NCI-H2227 (cell line): ENCODE data around the gene TRAPPC2L.
"Not testable (repeated sequence)": the region's sequence is repeated elsewhere in the genome, so short reads cannot be mapped to it uniquely, and the experiment has no call there.

Source experiments
- DNase-seq: peaks from one replicate; lab custom pipeline; 2025; ENCODE audit not compliant: unreplicated experiment; lab: John Stamatoyannopoulos, UW

The TRAPPC2L gene

DNA sequence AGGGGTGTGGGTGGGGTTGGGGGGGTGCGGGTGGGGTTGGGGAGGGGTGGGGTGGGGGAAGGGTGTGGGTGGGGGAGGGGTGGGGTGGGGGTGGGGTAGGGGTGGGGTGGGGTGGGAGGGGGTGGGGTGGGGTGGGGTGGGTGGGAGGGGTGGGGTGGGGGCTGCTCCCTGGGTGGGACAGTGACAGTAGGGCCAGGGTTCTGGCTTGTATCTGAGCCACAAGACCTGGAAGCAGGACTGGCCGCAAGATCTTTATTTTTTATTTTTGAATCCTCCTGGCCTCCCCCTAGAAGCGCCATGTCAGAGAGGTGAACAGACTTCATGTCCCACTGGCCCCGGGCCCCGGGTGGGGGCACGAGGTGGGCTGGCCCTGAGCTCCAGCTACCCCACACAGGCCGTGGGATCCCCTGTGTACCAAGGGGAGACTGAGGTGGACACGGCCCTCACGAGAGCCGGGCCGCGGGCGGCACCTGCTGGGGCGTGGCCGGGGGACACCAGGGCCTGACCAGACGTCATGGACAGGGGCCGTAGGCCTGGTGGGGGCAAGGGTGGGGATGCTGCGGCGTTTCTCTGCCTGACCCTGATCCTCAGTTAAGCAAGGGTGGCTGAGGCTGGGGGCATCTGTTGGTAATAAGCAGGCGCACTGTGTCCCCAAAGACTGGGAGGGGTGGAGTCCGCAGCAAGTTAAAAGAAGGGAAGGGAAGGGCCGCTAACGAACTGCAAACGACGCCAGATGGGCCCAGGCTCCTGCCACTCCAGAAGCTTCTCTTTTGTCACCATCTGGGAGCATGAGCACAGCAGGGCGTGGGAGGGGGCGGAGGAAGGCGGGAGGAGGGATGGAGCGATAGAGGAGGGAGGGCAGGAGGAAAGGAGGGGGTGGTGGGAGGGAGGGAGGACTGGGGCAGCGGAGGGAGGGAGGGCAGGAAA lies 31.8 kb downstream of the TRAPPC2L start:
- no peak for DNase-seq

DNA sequence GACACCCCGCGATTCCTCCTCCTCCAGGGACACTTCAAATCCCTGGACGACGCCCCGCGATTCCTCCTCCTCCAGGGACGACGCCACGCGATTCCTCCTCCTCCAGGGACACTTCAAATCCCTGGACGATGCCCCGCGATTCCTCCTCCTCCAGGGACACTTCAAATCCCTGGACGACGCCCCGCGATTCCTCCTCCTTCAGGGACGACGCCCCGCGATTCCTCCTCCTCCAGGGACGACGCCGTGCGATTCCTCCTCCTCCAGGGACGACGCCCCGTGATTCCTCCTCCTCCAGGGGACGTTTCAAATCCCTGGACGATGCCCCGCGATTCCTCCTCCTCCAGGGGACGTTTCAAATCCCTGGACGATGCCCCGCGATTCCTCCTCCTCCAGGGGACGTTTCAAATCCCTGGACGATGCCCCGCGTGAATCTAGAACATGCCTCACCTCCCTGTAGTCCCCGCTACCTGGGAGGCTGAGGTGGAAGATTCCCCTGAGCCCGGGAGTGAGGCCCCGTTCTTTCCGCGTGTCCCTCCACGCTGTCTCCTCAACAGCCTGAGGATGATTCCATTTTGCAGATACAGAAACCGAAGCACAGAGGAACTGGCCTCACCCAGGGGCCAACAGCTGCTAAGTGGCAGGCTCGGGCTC lies 32.9 kb downstream of the TRAPPC2L start:
- not testable (repeated sequence) for DNase-seq

DNA sequence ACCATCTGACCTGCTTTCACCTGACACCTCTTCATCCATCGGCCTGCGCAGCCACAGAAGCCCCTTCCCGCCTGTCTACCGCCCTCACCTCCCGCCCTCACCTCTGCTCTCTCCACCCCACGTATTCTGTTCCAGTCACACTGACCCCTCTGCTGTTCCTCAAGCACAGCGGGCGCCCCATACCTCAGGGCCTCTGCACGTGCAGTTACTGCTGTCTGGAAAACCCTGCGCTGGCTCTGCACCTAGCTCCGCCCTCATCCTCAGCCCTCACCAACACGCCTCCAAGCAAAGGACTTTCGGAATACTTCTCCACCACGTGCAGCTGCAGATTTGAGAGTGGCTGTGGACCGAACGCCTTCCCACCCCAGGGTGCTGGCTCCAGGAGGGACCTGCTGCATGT lies 34.2 kb downstream of the TRAPPC2L start:
- no peak for DNase-seq

DNA sequence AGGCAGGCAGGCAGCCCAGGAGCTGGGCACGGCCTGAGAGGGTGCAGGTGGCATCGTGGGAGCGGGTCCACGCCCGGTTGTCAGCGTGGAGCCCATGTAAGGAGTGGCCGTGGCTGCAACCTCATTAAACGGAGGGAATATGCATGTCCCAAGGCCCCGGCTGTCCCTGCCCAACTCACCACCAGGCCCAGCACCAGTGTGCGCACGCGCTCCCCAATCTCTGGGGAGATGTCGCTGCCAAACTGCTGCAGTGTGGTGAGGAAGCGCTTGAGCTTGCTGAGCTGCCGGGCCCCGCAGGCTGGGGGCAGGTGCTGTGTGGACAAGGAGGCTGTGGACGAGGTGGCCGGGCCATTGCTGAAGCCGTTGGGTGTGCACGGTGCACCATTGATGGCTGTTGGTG lies 35.1 kb downstream of the TRAPPC2L start:
- no peak for DNase-seq

DNA sequence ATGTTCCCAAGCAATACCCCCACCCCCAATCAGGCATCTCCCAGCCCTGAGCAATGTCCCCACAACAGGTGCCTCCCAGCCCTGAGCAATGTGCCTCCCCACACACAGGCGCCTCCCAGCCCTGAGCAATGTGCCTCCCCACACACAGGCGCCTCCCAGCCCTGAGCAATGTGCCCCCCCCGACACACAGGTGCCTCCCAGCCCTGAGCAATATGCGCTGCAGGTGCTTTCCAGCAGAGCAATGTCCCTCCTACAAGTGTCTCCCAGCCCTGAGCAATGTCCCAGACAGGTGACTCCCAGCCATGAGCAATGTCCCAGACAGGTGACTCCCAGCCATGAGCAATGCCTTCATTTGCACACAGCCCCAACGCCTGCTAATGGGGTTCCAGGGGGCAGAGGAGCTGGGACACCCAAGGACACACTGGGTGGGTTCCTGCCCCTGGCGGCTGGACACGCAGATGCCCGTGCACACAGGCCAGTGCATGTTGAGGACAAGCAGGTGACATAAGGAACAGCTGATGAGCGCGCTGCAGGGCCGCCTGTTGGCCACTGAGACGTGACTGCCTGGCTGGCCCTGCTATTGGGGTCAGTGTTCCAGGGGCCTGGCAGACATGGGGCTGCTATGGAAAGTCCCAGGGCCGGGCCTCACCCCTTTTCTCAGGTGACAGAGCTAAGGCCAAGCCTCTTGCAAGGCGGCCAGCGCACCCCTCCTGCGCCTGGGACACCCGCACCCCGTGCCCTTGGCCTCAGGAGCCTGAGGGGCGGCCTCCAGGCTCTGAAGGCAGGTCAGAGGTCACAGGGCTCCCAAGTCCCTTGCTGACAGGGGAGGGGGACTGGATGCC lies 36.4 kb downstream of the TRAPPC2L start:
- no peak for DNase-seq

DNA sequence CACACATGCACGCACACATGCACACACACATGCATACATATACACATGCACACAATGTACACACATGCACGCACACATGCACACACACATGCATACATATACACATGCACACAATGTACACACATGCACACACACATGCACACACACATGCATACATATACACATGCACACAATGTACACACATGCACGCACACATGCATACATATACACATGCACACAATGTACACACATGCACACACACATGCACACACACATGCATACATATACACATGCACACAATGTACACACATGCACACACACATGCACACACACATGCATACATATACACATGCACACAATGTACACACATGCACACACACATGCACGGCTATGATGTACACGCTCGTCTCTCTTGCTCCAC lies 37.3 kb downstream of the TRAPPC2L start:
- not testable (repeated sequence) for DNase-seq

DNA sequence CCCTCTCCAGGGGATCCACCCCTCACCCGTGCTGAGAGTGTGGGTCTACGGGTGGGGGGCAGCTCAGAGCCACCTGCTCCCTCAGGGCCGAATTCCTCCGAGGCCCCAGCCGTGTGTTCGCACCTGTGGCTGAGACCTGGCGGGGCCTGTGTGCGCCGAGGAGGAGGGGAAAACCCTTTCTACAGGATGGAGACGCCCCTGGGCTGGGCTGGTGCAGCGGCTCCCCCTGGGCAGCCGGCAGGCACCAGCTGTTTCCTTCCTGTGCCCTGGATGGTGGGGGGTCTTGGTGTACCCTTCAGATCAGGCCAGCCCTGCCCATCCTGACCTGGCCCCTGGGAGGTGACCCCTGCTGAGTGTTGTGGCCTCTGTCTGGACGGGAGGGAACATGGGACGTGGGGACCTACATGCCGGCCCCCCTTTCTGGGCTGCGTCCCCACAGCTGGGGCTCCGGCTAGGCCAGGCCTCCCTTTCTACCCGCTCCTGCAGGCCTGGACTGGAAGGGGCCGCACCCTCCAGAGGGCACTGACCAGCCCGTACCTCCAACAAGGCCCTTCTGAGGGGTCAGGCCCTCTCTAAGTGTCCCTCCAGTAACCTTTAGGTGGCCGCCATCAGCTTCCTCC lies 37.9 kb downstream of the TRAPPC2L start:
- no peak for DNase-seq

DNA sequence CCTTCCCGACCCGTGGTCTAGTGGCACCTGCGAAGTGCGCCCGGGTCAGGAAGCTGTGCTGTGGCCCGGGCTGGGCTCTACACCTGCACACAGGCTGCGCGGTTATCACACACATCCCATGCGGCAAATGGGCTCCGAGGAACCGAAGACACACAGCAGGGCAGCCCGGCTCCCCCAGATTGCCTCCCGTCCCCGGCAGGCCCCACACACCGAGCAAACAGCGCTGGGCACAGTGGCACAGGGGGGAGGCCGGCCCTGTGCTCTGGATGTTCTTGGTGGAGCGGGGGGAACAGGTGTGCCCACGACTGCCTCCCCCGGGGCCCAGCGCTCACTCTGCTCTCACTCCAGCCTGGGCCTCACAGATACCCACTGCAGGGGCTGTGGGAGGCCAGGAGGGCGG lies 38.4 kb downstream of the TRAPPC2L start:
- no peak for DNase-seq

DNA sequence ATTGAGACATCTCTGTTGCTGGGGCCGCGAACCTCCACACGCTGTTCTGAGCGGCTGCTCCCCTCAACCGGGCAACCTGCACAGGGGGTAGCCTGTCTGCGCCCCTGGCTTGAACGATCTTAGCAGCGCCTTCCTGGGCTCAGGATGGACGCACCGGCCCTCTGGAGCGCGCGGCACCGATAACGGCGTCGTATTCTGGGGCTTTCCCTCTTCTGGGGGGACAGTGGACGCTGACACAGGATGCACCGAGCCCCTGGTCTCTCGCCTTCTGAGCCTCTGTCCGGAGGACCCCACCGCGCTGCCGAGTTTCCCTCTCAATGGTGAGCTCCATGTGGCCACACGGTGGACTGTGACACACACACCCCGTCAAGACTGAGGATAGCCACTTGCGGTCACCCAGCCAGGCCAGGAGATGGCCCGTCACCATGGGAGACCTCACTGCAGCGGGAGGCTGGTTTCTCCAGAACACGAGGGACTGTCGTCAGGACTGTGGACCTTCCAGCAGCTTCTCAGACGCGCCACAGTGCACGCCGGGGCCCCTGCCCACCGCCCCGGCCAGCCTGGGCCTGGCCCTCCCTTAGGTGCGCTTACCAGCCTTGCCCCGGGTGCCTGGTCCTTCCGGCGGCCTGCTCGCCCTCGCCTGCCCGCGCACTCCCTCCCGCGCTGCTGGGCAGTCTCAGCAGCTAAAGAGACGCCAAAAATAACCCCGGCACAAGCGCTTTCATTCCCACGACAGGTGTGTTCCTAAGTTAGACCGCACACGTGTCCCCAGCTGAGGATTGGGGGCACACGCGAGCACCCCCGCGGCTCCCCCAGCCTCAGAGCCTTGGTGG lies 39.5 kb downstream of the TRAPPC2L start:
- no peak for DNase-seq

DNA sequence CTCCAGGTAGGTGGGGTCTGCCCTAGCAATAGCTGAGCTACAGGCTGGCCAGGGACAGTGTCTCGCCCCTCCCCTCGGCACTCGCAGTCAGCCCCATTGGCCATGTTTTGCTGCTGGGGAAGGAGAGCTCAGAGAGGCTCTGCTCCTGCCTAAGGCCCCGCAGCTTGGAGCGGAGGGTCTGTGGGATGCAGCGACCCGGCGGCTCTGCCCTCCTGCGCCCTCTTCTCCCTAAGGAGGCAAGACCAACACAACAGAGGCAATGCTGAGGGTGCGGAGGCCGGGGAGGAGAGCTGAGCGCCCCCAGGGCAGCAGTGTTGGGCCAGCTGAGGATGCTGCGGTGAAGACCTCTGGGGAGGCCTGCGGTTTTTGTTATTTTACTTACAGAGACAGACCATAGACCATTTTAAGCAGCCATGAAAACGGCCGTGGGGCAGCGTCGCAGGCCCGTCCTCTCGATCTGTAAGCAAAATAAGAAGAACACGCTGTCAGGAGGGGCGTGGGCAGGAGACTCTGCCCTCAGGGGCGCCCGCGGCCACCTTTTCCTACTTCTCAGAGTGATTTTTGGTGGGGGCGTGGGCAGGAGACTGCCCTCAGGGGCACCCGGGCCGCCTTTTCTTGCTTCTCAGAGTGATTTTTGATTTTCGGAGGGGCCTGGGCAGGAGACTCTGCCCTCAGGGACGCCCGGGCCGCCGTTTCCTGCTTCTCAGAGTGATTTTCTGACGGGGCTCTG lies 40.9 kb downstream of the TRAPPC2L start:
- DNase-seq: no peak

DNA sequence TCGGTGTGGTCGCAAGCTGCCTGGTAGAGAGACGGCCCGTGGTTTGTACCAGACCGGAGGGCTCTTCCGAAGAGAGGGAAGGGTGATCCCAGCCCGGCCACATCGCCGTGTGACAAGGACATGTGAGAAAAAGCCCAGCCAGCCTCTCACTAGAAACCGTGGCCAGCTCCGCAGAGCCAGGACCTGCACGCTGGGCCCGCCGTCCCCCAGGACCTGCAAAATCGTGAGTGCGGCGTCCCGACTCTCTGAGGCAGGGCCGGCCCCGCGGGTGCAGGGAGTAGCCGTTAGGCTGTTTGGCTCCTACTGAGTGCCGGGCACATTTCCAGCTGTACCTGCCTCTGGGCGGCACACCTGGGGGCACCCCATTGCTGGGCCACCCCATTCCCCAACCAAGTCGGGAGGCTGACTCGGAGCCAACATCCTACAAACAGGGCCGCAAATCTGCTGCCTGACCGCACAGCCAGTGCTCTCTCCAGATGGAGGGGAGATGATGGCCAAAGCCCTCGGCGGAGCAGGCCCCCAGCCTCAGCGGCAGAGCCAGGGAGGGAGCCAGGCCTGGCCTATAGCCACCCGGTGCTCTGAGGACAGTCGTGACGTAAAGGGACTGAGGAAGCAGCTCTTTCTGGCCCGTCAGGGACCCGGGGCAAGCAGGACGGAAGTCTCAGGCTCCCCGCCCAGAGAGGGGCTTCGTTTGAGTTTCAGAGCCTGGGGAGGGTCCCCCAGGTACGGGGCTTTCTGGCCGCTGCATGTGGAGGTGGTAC lies 43.2 kb downstream of the TRAPPC2L start:
- DNase-seq: no peak

DNA sequence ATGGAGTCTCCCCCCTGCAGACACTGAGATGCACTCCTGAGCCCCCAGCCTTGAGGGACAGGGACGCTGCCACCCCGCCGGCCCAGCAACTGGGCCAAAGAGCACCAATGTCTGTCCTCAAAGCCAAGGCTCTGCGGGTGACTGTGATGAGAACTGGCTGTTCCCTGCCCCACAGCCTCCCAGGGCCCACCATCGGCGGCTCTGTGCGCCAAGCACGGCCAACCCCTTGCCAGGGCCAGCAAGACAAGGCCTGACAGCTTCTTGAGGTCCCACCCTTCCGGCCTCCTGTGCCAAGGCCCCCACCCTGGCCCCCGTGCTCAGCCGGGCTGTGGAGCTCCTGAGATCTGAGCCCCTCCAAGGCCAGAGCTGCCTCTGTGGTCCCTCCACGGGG lies 43.7 kb downstream of the TRAPPC2L start:
- no peak for DNase-seq

DNA sequence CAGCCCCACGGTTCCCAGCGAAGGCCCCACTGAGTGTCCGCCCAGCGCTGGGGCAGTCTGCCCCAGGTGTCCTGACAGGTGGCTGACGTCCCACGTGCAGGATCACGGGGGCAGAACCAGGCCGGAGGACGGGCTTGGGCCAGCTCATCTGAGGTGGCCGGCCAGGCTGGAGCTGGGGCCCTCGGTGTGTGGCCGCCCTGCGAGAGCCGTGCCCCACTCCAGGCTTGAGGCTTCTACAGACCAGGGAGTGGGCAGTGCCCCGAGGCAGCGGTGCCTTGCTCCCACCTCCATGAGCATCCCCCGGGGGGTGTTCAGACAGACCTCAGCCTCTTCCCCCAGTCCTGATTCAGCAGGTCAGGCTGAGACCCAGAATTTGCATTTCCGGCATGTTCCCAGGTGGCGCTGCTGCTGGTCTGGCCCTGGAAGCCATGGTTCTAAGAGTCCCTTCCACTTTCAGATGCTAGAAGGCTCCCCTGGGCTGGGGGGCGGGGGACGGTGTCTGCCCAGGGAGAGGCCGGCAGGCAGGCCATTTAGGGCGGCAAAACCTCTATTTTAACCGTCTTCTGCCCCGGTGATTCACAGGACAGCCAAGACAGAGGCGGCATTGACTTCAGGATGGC lies 44.9 kb downstream of the TRAPPC2L start:
- no peak for DNase-seq

DNA sequence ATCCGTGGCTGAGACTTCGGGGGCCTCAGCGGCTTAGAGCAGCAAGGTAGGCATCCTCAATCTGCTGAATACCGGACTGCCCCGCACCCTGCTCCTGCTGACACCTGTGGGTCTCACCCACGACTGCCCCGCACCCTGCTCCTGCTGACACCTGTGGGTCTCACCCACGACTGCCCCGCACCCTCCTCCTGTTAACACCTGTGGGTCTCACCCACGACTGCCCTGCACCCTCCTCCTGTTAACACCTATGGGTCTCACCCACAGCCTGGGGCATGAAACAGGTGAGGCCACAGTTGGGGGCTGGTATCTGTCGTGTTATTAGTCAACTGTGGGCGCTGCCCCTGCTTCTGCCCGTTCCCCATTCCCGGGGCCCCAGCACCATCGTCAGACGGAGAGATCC lies 45.8 kb downstream of the TRAPPC2L start:
- no peak for DNase-seq

DNA sequence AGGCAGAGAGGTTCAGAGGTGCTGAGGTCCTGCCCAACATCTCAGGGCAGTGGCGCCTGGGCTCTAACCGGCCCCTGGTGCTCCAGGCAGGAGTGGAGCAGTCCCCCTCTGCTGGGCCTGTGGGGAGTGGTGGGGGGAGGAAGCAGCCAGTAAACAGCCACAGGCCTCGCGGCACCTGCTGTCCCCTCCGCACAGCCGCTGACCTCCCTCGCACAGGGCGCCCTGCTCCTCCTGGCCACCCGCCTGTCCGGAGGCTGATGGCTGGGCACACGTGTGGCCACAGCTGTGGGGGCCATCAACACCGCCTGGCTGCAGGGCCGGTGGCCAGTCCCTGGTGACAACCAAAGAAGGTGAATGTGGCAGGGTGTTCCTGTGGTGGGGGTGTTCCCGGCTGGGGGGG lies 46.3 kb downstream of the TRAPPC2L start:
- no peak for DNase-seq

DNA sequence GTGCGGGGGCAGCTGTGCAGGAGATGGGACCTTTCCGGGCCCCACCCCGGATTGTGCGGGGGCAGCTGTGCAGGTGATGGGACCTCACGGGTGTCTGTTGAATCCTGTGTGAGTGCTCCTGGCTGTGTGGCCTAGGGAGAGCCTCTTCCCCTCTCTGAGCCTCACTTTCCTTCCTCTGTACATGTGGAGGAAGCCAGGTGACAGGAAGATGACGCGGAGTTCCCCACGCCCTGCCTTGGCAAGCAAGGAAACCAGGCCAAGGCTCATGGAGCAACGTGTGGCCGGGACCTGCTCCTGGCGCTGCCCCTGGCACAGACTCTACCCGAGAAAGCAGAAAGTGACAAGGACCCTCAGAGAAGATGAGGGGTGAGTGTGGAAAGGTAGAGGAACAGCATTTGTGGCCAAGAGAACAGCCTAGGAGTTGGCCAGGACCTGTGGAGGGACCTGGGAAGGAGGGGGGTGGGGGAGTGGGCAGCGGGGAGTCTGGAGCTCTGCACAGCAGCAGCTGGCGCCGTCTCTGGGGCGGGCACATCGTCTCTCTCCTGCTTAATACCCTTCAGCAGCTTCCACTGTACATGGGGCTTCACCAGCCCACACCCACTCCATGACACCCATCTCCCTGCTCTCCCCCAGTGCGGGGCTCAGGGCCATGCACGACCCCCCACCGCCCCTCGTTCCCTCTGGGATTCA lies 47.9 kb downstream of the TRAPPC2L start:
- no peak for DNase-seq

DNA sequence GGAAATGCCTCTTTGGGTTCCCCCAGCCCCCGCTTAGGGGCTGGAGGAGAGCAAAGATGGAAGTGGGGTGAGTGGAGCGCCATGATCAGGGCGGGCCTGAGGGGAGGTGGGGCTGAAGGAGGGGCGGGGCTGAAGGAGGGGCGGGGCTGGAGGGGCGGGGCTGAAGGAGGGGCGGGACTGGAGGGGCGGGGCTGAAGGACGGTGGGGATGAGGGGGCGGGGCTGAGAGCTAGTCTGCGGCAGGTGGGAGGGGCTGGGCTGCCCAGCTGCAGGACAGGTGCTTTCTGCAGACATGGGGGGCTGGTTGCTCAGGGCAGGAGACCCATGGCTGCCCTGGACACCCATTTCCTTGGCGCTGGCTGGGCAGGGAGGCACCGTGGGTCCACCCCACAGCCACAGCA lies 48.6 kb downstream of the TRAPPC2L start:
- no peak for DNase-seq

DNA sequence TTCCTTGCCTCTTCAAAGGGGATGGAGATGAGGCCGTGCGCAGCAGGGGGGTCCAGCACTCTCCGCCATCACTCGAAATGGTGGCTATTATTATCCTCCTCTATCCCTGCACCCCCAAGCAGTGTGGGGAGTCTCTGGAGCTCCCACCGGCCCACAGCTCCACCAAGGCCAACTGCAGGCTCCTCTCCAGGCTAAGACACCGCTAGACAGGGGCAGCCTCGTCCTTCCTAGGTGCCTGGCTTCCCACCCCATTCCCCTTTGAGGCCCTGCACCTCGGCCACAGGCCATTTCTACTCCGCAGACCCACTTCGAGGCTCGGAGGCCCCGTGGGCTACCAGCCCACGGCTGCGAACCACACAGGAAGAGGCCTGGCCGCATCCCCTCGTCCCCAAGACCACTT lies 49.1 kb downstream of the TRAPPC2L start:
- DNase-seq: no peak
